Stimulated activated naive CD8-positive, alpha-beta T cell treated with anti-CD3 and anti-CD28 coated beads, Interleukin-15, Interleukin-2, amounts not matched to agents 100 ng/mL and 50 ng/mL, for 24 hours (primary cell): Measurements from ENCODE around the gene TASP1.

Experiments used
- H3K27ac Mint-ChIP-seq: one replicate; pipeline ENCODE4 v1.8.0; 2021; ENCODE audit warnings: mild to moderate bottlenecking, mixed read lengths
- H3K27me3 Mint-ChIP-seq: one replicate; pipeline ENCODE4 v1.8.0; 2021; ENCODE audit warnings: mixed read lengths
- H3K36me3 Mint-ChIP-seq: one replicate; pipeline ENCODE4 v1.8.0; 2021; ENCODE audit warnings: low read depth, mixed read lengths
- H3K4me1 Mint-ChIP-seq: one replicate; pipeline ENCODE4 v1.8.0; 2021; ENCODE audit warnings: low read depth, mixed read lengths
- H3K4me3 Mint-ChIP-seq: one replicate; pipeline ENCODE4 v1.8.0; 2021; ENCODE audit warnings: mild to moderate bottlenecking, mixed read lengths
- H3K9me3 Mint-ChIP-seq: one replicate; pipeline ENCODE4 v1.8.0; 2021; ENCODE audit warnings: mixed read lengths

TASP1 gene

GRCh38 chr20:13340088-13340487 lies 298.6 kb downstream of the TASP1 start:
- H3K4me3 Mint-ChIP-seq, result no peak overlapping the region

More at GRCh38 chr20:13340088-13340487, 298.6 kb downstream of the TASP1 start:
- H3K27me3 Mint-ChIP-seq, result peaks cover 3% of the 10 kb centered on the region
- H3K9me3 Mint-ChIP-seq, result no peaks in the 10 kb centered on the region
- H3K4me1 Mint-ChIP-seq, result peaks cover 55% of the 10 kb centered on the region
- no peaks in the 10 kb centered on the region for H3K36me3 Mint-ChIP-seq
- no peak overlapping the region for H3K27ac Mint-ChIP-seq
